Left colon (tissue), 2 donors: Measurements from ENCODE around the gene ILRUN. TPM values are rescaled to one million over a fixed set of nuclear protein-coding genes. Genes with fewer than 3 reads are reported as not detected.
"Not testable (repeated sequence)": the region's sequence is repeated elsewhere in the genome, so short reads cannot be mapped to it uniquely, and the experiment has no call there.

Experiments used
- ATAC-seq: fragments of 200-7000 bp; cut with Tn5 transposase; one replicate; pipeline ENCODE4 v1.9.1; 2020; ENCODE audit warnings: mild to moderate bottlenecking, moderate library complexity
- DNase-seq, 2 donors: peaks; one replicate each; pipeline ENCODE4 v3.0.0-alpha.2; 2020
- intact Hi-C, 2 donors: fragments of 100-400 bp; cut with DNase I in 1 of 2; cut with micrococcal nuclease in 1 of 2; formaldehyde crosslinking; loops; one replicate each; pipeline versions ENCODE4 v1.11.2 to v1.14.0; 2022; cut with DNase I, micrococcal nuclease
- total RNA-seq, 2 donors: library from RNA; stranded (reverse); fragmentation: NEBNext Ultra II Directional; extraction: Animal tissue kit (Norgen Biotek cat#: 25700); gene quantifications; one replicate each; pipeline ENCODE4 v1.2.1, GENCODE V29; 2021
- donor health status: DM: no; HTN: no; CAD: no.
- donor health status: DM: yes; HTN: yes; CAD: no.

Gene ILRUN
- total RNA-seq, 2 donors from 2014 or later, result 48.0 to 57.6 TPM

GRCh38 chr6:34650823-34651222 is 45.7 kb downstream of the ILRUN start:
- intact Hi-C loops, result no loop called here
- ATAC-seq (no peak), DNase-seq (no peak)

DNA sequence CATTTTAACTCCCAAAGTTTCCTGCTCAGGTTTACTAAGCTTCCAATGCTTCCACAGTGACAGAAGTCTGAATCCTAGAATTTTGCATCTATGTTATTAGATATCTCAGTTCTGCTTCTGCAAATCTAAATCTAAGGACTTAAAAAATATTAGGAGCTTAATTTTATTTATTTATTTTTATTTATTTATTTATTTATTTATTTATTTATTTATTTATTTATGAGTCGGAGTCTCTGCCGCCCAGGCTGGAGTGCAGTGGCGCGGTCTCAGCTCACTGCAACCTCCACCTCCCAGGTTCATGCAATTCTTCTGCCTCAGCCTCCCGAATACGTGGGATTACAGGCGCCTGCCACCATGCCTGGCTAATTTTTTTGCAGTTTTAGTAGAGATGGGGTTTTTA is 46.3 kb downstream of the ILRUN start:
- ATAC-seq, DNase-seq, intact Hi-C loops: not testable (repeated sequence)

DNA sequence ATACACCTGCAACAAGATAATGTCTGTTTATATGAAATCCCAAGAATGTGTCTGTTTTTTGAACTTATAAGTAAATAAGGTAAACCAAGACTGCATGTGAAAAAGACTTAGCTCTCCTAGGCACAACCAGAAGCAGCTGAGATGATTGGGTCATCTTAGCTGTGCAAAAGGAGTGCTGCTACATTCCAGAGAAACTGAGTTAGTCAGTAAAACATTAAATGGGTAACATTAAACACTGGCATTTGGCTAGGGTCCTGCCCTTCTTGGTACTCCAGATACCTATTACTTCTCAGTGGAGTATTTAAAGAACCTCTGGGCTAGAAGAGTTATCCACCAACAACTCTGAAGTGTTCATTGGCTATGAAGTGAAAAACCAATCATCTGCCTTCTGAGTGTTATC is 47.8 kb downstream of the ILRUN start:
- intact Hi-C loops, result no loop called here

More for the DNA sequence above, 47.8 kb downstream of the ILRUN start:
- DNase-seq (no peak), ATAC-seq (no peak)

Other genes starting within 250 kb of the ILRUN start
- under 1 TPM in 1 of 2 donors, not detected in 1; 0.34 TPM for gene PACSIN1, start 230.7 kb downstream of the ILRUN start, total RNA-seq
- gene SPDEF, start 140.4 kb downstream of the ILRUN start, total RNA-seq, result 10 to 100 TPM; 59.4 to 73.5 TPM
- gene SNRPC, start 60.7 kb upstream of the ILRUN start, total RNA-seq, result 10 to 100 TPM; 54.8 to 60.7 TPM
- 1 to 10 TPM; 7.5 to 9.7 TPM for gene BLTP3A, start 95.3 kb upstream of the ILRUN start, total RNA-seq
- gene TAF11, start 191.3 kb upstream of the ILRUN start, total RNA-seq, result 10 to 100 TPM; 21.6 to 25.0 TPM
- 10 to 100 TPM; 31.8 to 32.0 TPM for gene ANKS1A, start 192.5 kb upstream of the ILRUN start, total RNA-seq